GM19324 (cell line): Measurements from ENCODE around the gene LILRB1.
A peak's percentile ranks its signal among the peaks of the same experiment; 100 is the strongest.
"Not testable (repeated sequence)": the region's sequence is repeated elsewhere in the genome, so short reads cannot be mapped to it uniquely, and the experiment has no call there.

Source experiments
- ATAC-seq: cut with Tn5 transposase; IDR thresholded peaks from one replicate; pipeline ENCODE4 v1.9.1; 2021; ENCODE audit warnings: mild to moderate bottlenecking, moderate library complexity; ENCODE audit not compliant: unreplicated experiment, low FRiP score

Gene LILRB1

GRCh38 chr19:54630262-54630661, at the start of gene LILRB1:
TSS of gene LILRB1 (plus strand) at chr19:54630484. CDS start at chr19:54631074, 590 bp downstream.
- ATAC-seq: not testable (repeated sequence)

- no peak for ATAC-seq
Observed at GRCh38 chr19:54586397-54586796, 43.9 kb upstream of the LILRB1 start.

GRCh38 chr19:54587026-54587425, 43.3 kb upstream of the LILRB1 start:
- no peak for ATAC-seq

GRCh38 chr19:54593445-54593844, 36.8 kb upstream of the LILRB1 start, which contains the start of gene LILRA1:
TSS of gene LILRA1 (plus strand) at chr19:54593632. CDS start at chr19:54594245, 613 bp downstream.
- not testable (repeated sequence) for ATAC-seq

- not testable (repeated sequence) for ATAC-seq
Observed at GRCh38 chr19:54593931-54594626, 36.2 kb upstream of the LILRB1 start.

GRCh38 chr19:54594737-54595136, 35.5 kb upstream of the LILRB1 start:
- ATAC-seq: no peak

GRCh38 chr19:54595680-54596436, 34.4 kb upstream of the LILRB1 start:
- ATAC-seq: not testable (repeated sequence)

GRCh38 chr19:54600212-54600611, 30.1 kb upstream of the LILRB1 start:
- no peak for ATAC-seq

- ATAC-seq: no peak
Observed at GRCh38 chr19:54606230-54606629, 24.1 kb upstream of the LILRB1 start.

- ATAC-seq: no peak
Observed at GRCh38 chr19:54606891-54607784, 23.1 kb upstream of the LILRB1 start.

- no peak for ATAC-seq
Observed at GRCh38 chr19:54607785-54608150, 22.5 kb upstream of the LILRB1 start.

GRCh38 chr19:54608205-54608604, 22.1 kb upstream of the LILRB1 start:
- no peak for ATAC-seq

GRCh38 chr19:54608792-54609191, 21.5 kb upstream of the LILRB1 start:
- ATAC-seq: no peak

- ATAC-seq: no peak
Observed at GRCh38 chr19:54609356-54609791, 20.9 kb upstream of the LILRB1 start.

GRCh38 chr19:54612428-54612827, 17.9 kb upstream of the LILRB1 start:
- ATAC-seq: no peak

GRCh38 chr19:54614726-54615125, 15.6 kb upstream of the LILRB1 start:
- ATAC-seq: no peak

GRCh38 chr19:54616057-54616456, 14.2 kb upstream of the LILRB1 start:
- ATAC-seq: peak; percentile 34

GRCh38 chr19:54616821-54617560, 13.3 kb upstream of the LILRB1 start:
- ATAC-seq: peak; percentile 77

- no peak for ATAC-seq
Observed at GRCh38 chr19:54620464-54620863, 9.8 kb upstream of the LILRB1 start.

GRCh38 chr19:54622431-54622830, 7.9 kb upstream of the LILRB1 start:
- no peak for ATAC-seq
